ENCODE results near the gene CELF2. TPM values are rescaled to one million over a fixed set of nuclear protein-coding genes. Genes with fewer than 3 reads are reported as not detected.

The CELF2 gene
- total RNA-seq, 1 donor from 2014 or later: 3.8 TPM

GRCh38 chr10:11115337-11115736 lies 97.7 kb downstream of the CELF2 start:
- H3K27me3 Mint-ChIP-seq: no peaks in the 10 kb centered on the region
- no peaks in the 10 kb centered on the region for H3K36me3 Mint-ChIP-seq (ENCODE audit: insufficient read depth)
- H3K4me1 Mint-ChIP-seq (ENCODE audit: low read depth): peaks cover 2% of the 10 kb centered on the region
- DNase-seq (ENCODE audit: low spot score, unreplicated experiment): no peak
- no peak for TF ChIP-seq CTCF (IDR thresholded peaks at IDR 0.05; ENCODE audit: unreplicated experiment)
- H3K27ac Mint-ChIP-seq: no peak overlapping the region
- no peaks in the 10 kb centered on the region for H3K9me3 Mint-ChIP-seq (ENCODE audit: low read depth)
- no peak overlapping the region for H3K4me3 Mint-ChIP-seq (ENCODE audit: low read depth)

- TF ChIP-seq CTCF (IDR thresholded peaks at IDR 0.05; ENCODE audit: unreplicated experiment): no peak
- no peak for DNase-seq (ENCODE audit: low spot score, unreplicated experiment)
- Mint-ChIP-seq H3K4me3 (ENCODE audit: low read depth) (no peak overlapping the region), H3K9me3 (ENCODE audit: low read depth) (no peaks in the 10 kb centered on the region), H3K36me3 (ENCODE audit: insufficient read depth) (no peaks in the 10 kb centered on the region), H3K27ac (no peak overlapping the region), H3K4me1 (ENCODE audit: low read depth) (peaks cover 2% of the 10 kb centered on the region), H3K27me3 (no peaks in the 10 kb centered on the region)
Observed at GRCh38 chr10:11116361-11116760, 98.7 kb downstream of the CELF2 start.

- no peak for TF ChIP-seq CTCF (IDR thresholded peaks at IDR 0.05; ENCODE audit: unreplicated experiment)
- Mint-ChIP-seq H3K4me3 (ENCODE audit: low read depth) (no peak overlapping the region), H3K4me1 (ENCODE audit: low read depth) (peaks cover 2% of the 10 kb centered on the region), H3K27me3 (no peaks in the 10 kb centered on the region), H3K9me3 (ENCODE audit: low read depth) (no peaks in the 10 kb centered on the region), H3K27ac (no peak overlapping the region), H3K36me3 (ENCODE audit: insufficient read depth) (no peaks in the 10 kb centered on the region)
- no peak for DNase-seq (ENCODE audit: low spot score, unreplicated experiment)
Observed at GRCh38 chr10:11116817-11117216, 99.1 kb downstream of the CELF2 start.

GRCh38 chr10:11118686-11119085 lies 101.0 kb downstream of the CELF2 start:
- no peak overlapping the region for H3K4me3 Mint-ChIP-seq (ENCODE audit: low read depth)
- no peaks in the 10 kb centered on the region for H3K27me3 Mint-ChIP-seq
- H3K4me1 Mint-ChIP-seq (ENCODE audit: low read depth): peaks cover 2% of the 10 kb centered on the region
- TF ChIP-seq CTCF (IDR thresholded peaks at IDR 0.05; ENCODE audit: unreplicated experiment): no peak
- H3K9me3 Mint-ChIP-seq (ENCODE audit: low read depth): no peaks in the 10 kb centered on the region
- no peaks in the 10 kb centered on the region for H3K36me3 Mint-ChIP-seq (ENCODE audit: insufficient read depth)
- no peak for DNase-seq (ENCODE audit: low spot score, unreplicated experiment)
- H3K27ac Mint-ChIP-seq: no peak overlapping the region

- Mint-ChIP-seq H3K27ac (no peak overlapping the region), H3K4me3 (ENCODE audit: low read depth) (no peak overlapping the region), H3K4me1 (ENCODE audit: low read depth) (peaks cover 2% of the 10 kb centered on the region), H3K9me3 (ENCODE audit: low read depth) (no peaks in the 10 kb centered on the region), H3K36me3 (ENCODE audit: insufficient read depth) (no peaks in the 10 kb centered on the region), H3K27me3 (no peaks in the 10 kb centered on the region)
- no peak for DNase-seq (ENCODE audit: low spot score, unreplicated experiment)
- TF ChIP-seq CTCF (IDR thresholded peaks at IDR 0.05; ENCODE audit: unreplicated experiment): no peak
Observed at GRCh38 chr10:11119843-11120242, 102.2 kb downstream of the CELF2 start.
